T-helper 17 cell (primary cell): ENCODE results near the gene SUN5. TPM values are rescaled to one million over a fixed set of nuclear protein-coding genes. Genes with fewer than 3 reads are reported as not detected.

Experiments
- ATAC-seq: fragments of 150-1000 bp; cut with Tn5 transposase; 2 replicates; pipeline ENCODE4 v1.10.0; 2021; ENCODE audit warnings: mild to moderate bottlenecking, moderate library complexity
- DNase-seq, 3 donors: peaks; one replicate each; pipeline versions ENCODE4 v3.0.0 to v3.0.0-alpha.2; 2020 to 2021
- H3K9me3 ChIP-seq: one replicate; pipeline ENCODE4 v1.7.0; 2013; ENCODE audit warnings: low read length, mild to moderate bottlenecking; ENCODE audit not compliant: control insufficient read depth, poor library complexity, severe bottlenecking
- H3K27ac Mint-ChIP-seq: one replicate; pipeline ENCODE4 v1.8.0; 2022; ENCODE audit warnings: mild to moderate bottlenecking, moderate library complexity, mixed read lengths
- H3K27me3 Mint-ChIP-seq: one replicate; pipeline ENCODE4 v1.8.0; 2022; ENCODE audit warnings: mixed read lengths
- H3K36me3 Mint-ChIP-seq: one replicate; pipeline ENCODE4 v1.8.0; 2022; ENCODE audit warnings: low read depth, mixed read lengths
- H3K4me1 Mint-ChIP-seq: one replicate; pipeline ENCODE4 v1.8.0; 2022; ENCODE audit warnings: mild to moderate bottlenecking, mixed read lengths
- H3K4me3 Mint-ChIP-seq: one replicate; pipeline ENCODE4 v1.8.0; 2022; ENCODE audit warnings: mild to moderate bottlenecking, moderate library complexity, mixed read lengths
- total RNA-seq, 4 donors: library from RNA in 2 of 4; stranded (reverse) in 2 of 4; gene quantifications; one replicate each; pipeline ENCODE4 v1.2.3 and lab custom pipeline; 2022 to 2026

SUN5 gene
- total RNA-seq, 2 donors from 2014 or later, result not detected

DNA sequence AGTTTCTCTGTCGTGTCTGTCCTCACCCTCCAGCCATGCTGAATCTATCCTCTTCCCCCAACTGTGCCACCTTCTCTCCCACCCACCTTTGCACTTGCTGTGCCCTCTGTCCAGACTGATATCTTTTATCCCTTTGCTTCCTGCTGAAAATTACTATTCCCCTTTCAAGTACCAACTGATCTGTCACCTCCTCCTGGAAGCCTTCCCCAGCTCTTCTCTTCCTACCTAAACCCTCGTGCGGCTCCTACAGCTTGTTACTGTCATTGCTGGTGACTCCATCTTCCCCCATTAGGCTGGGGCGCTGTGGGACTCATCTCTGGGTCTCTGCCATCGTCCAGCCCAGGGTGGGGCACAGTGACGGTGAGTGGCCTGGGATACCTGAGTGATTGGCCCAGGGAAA is 28.3 kb upstream of the SUN5 start:
- Mint-ChIP-seq H3K27me3 (no peaks in the 10 kb centered on the region), H3K27ac (no peak overlapping the region), H3K4me1 (no peaks in the 10 kb centered on the region), H3K4me3 (no peak overlapping the region), H3K36me3 (no peaks in the 10 kb centered on the region)
- H3K9me3 ChIP-seq, result no peaks in the 10 kb centered on the region
- DNase-seq (no peak), ATAC-seq (no peak)

DNA sequence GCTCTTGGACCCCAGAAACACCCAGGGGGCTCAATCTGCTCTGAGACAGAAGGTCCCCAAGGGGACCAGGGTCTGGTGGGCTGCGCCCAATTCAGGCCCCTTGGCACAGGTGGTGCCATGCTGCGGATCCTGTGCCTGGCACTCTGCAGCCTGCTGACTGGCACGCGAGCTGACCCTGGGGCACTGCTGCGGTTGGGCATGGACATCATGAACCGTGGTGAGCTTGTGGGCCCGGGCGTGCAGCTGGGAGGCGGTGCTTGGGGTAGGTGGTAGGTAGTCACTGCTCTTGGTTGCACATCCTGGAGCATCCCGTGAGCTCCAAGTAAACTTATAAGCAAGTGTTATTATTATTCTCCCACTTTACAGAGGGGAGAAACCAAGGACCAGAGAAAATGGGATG is 27.3 kb upstream of the SUN5 start, which contains the start of gene BPIFB6:
TSS of gene BPIFB6 (plus strand) at position 118 of the 400 bp plus-strand sequence. CDS start at position 118, 0 bp downstream.
- ATAC-seq (no peak), DNase-seq (no peak)
- Mint-ChIP-seq H3K27ac (no peak within 1 kb of the TSS), H3K27me3 (no peaks in the 10 kb centered on the region), H3K4me1 (no peaks in the 10 kb centered on the region), H3K36me3 (no peaks in the 10 kb centered on the region), H3K4me3 (no peak within 1 kb of the TSS)
- H3K9me3 ChIP-seq, result no peaks in the 10 kb centered on the region

DNA sequence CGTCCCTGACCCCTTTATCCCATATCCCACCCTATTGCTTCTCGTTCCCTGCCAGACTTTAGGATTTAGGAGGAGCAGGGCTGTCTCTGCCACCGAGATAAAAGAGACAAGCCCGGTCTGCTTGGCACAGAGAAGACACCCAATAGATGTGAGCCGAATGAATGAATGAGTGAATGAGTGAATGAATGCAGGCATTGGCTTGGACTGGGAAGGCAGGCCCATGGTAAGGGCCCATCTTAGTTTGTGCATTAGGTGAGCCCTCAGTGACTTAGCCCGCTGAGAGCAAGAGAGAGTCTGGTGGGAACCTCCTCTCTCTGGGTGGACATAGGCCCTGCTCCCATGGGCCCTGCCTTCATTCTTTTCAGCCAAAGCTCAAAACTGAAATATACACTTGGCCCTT is 26.3 kb upstream of the SUN5 start:
- H3K4me3 Mint-ChIP-seq, result no peak overlapping the region

DNA sequence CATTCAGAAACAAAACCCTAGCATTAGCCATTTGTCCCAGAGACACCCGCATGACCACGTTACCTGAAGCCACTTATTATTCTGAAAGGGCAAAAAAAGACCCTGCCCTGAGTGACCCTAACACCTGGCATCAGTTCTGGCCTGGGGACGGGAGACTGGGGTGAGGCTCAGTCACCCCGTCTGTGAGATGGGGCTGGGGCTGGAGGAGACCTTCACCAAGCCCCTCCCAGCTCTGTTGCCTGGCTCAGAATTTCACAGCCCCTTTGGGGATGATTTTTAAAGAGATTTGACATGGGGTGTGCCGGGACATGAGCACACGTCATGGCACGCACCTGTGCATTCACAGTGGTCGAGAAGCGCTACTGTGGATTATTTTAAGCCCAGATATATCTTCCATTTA is 25.8 kb upstream of the SUN5 start:
- ATAC-seq, result no peak
- Mint-ChIP-seq H3K36me3 (no peaks in the 10 kb centered on the region), H3K27ac (no peak overlapping the region), H3K27me3 (no peaks in the 10 kb centered on the region), H3K4me3 (no peak overlapping the region), H3K4me1 (no peaks in the 10 kb centered on the region)
- H3K9me3 ChIP-seq, result no peaks in the 10 kb centered on the region
- DNase-seq, result no peak

More for the DNA sequence above, 26.3 kb upstream of the SUN5 start:
- Mint-ChIP-seq H3K27me3 (no peaks in the 10 kb centered on the region), H3K27ac (no peak overlapping the region), H3K4me1 (no peaks in the 10 kb centered on the region), H3K36me3 (no peaks in the 10 kb centered on the region)
- no peaks in the 10 kb centered on the region for H3K9me3 ChIP-seq
- ATAC-seq (no peak), DNase-seq (no peak)

DNA sequence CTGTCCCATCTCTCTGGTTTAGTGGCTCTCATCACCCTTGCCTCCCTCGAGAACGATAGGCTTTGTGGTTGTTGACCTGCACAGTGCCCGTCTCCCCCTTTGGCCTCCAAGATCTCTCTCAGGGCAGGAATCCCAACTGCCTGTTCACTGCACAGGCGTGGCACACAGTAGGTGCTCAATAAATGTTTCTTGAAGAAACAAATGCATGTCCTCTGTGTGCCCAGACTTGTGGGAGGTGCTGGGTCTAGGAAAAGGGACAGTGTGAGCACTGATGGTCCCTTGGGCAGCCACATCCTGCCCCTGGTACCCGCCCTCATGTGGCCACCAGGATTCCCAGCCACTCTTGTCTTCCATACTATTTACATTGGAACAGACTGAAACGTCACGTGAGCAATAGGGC is 24.6 kb upstream of the SUN5 start:
- H3K36me3 Mint-ChIP-seq, result no peaks in the 10 kb centered on the region
- no peak overlapping the region for H3K27ac Mint-ChIP-seq
- DNase-seq (no peak), ATAC-seq (no peak)
- H3K4me3 Mint-ChIP-seq, result no peak overlapping the region
- H3K4me1 Mint-ChIP-seq, result no peaks in the 10 kb centered on the region
- no peaks in the 10 kb centered on the region for H3K27me3 Mint-ChIP-seq
- H3K9me3 ChIP-seq, result no peaks in the 10 kb centered on the region

DNA sequence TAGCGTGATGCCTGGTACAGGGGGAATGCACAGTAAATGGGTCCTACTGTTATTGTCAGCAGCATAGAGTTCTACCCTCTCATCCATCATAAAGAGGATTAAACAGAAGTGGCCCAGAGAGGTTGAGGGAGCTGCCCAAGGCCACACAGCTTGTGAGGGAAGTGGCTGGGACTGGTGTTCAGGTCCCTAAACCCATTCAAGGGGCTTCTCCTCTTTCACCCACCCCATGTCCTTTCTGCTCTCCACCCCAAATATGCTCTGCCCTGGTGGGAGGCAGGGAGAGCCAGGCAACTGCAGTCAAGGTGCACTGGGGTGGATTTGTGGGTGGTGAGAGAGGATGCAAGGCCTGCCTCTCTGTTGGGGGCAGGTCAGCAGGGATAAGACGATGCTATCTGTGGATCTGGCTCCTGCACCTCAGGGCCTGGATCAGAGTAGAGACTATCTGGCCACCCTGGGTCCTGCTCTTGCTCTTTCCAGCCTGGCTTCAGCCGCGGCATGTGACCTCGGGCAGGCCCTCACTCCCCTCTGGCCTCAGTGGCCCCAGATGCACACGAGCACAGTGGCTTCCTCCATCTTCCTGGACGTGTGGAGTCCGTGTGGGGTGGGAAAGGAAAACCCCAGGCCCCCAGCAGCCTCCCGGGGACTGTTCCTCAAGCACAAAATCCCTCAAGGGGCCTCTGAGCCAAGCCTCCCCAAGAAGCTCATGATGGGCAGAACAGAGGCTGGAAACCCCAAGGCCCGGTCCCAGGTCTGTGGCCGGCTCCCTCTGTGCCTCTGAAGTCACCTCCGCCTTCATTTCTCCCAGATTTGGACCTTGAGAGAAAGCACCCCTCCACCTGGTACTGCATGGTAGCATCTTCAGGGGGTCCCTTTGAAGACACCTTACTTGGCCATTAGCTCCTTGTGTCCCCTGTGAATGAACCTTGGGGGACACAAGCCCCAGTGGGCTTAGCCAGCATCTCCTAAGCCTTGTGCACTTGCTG is 23.8 kb upstream of the SUN5 start:
- Mint-ChIP-seq H3K27me3 (no peaks in the 10 kb centered on the region), H3K4me3 (no peak overlapping the region), H3K36me3 (no peaks in the 10 kb centered on the region), H3K4me1 (no peaks in the 10 kb centered on the region), H3K27ac (no peak overlapping the region)
- H3K9me3 ChIP-seq, result no peaks in the 10 kb centered on the region
- ATAC-seq (no peak), DNase-seq (no peak)

DNA sequence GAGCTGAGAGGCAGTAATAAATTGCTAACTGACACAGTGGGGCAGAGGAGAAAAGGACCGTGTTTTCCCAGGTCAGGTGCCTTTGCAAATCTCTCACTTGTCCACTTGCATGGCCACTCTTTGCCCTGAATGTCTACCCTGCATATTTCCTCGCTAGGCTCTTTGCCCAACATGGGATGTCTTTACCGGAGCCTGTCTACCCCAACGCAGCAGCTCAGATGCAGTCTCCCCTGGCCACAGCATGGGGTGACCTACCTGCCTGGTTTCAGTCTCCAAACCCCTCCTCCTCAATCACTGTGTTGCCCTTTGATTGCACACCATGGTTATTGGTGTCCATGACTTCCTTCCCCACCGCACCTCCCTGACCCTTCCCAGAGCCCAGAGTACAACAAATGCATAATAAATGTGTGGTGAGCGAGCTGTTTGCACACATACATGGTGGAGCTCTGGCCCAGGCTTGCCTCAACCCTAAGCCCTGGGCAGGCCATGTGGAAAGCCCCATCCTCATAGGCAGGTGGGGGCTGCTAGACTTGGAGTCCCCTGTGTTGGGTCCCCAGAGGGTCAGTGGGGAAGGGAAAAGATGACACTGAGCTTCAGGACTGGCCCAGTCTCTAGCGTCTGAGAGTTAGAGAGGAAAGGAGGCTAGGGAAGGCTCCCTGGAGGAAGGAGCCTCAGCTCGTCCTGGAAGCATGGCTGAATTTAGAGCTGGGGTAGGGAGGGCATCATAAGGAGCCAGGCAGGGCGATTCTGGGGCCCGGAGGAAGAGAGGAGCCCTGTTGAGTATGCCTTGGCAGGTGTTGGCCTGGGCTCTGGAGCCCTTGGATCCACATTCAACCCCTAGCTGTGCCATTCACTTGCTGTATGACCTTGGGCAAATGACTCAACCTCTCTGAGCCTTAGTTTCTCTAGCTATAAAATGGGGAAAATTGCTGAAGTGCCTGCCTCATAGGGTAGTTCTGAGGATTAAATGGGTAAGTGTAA is 22.8 kb upstream of the SUN5 start:
- Mint-ChIP-seq H3K36me3 (no peaks in the 10 kb centered on the region), H3K4me3 (peak overlapping the region; percentile 4), H3K27me3 (no peaks in the 10 kb centered on the region), H3K4me1 (no peaks in the 10 kb centered on the region), H3K27ac (no peak overlapping the region)
- DNase-seq (no peak), ATAC-seq (no peak)
- no peaks in the 10 kb centered on the region for H3K9me3 ChIP-seq

DNA sequence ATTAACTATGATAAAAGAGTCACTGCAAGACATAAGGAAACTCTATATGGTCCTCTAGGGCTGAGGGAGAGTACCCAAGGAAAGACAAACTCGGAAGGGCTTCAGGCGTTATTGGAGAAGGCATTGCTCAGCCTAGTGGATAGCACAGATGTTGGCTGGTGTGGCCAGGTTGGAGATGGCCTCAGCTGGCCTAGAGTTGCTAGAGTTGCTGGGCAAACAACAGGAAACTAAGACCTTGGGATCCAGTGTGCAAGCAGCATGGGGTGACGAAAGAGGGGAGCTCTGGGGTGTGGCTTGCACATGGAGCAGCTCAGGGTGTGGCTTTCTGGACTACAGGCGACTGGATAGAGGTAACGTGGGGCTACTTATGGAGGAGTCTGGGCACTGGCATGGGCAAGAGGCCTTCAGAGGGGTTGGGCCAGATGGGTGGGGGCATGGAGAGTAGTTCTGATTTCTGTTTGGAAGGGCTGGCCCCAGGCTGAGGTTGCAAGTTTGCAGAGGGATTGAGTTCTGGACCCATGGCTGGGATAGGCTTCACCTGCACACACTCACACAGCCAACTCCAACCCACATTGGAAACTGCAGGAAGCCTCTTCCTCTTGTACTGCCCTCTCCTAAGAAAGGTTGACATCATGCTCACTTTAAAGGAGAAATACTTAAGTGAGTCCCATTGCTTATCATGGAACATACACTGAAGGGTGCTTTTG is 22.0 kb upstream of the SUN5 start:
- H3K27me3 Mint-ChIP-seq, result no peaks in the 10 kb centered on the region
- DNase-seq (no peak), ATAC-seq (no peak)
- no peak overlapping the region for H3K4me3 Mint-ChIP-seq
- no peaks in the 10 kb centered on the region for H3K4me1 Mint-ChIP-seq
- H3K9me3 ChIP-seq, result no peaks in the 10 kb centered on the region
- H3K27ac Mint-ChIP-seq, result no peak overlapping the region
- H3K36me3 Mint-ChIP-seq, result no peaks in the 10 kb centered on the region

DNA sequence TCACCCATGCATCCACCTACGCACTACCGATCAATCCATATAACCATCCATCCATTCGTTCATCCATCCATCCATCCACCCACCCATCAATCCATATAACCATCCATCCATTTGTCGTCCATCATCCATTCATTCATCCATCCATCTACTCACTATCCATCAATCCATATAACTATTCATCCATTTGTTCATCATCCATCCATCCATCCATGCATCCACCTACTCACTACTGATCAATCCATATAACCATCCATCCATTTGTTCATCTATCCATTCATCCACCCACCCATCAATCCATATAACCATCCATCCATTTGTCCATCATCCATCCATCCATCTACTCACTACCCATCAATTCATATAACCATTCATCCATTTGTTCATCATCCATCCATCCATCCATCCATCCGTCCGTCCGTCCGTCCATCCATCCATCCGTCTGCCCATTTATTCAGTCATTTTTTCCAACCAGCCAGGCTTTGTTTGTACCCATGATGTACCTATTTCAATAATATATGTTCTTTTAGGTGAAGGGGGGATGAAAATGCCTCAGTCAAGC is 21.2 kb upstream of the SUN5 start:
- no peak overlapping the region for H3K27ac Mint-ChIP-seq
- no peaks in the 10 kb centered on the region for H3K9me3 ChIP-seq
- H3K36me3 Mint-ChIP-seq, result no peaks in the 10 kb centered on the region
- no peaks in the 10 kb centered on the region for H3K4me1 Mint-ChIP-seq
- no peak overlapping the region for H3K4me3 Mint-ChIP-seq
- no peak for ATAC-seq
- no peaks in the 10 kb centered on the region for H3K27me3 Mint-ChIP-seq
- DNase-seq, result no peak

DNA sequence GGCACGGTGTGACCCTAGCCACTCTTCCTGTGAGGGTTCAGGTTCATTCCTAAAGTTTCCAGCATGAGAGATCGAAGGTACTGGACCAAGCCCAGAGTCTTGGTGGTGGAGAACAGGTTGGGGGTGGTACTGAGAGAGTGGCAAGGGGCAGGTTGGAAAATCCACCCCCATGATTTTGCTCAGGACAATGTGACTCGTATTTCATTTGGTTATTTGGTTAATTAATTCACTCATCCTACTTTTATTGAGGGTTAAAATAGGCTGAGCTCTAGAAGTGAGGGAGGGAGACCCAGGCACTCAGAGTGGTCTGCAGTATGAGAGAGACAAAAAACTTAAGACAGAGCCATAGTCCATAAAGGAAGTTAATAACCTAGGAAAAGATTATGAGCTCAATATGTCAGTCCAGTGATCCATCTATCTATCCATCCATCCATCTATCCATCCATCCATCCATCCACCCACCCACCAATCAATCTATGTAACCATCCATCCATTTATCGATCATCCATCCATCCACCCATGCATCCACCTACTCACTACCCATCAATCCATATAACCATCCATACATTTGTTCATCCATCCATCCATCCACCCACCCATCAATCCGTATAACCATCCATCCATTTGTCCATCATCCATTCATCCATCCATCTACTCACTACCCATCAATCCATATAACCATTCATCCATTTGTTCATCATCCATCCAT is 20.5 kb upstream of the SUN5 start:
- H3K27me3 Mint-ChIP-seq, result no peaks in the 10 kb centered on the region
- H3K9me3 ChIP-seq, result no peaks in the 10 kb centered on the region
- no peak overlapping the region for H3K27ac Mint-ChIP-seq
- no peak for DNase-seq
- no peak for ATAC-seq
- no peaks in the 10 kb centered on the region for H3K4me1 Mint-ChIP-seq
- H3K36me3 Mint-ChIP-seq, result no peaks in the 10 kb centered on the region
- no peak overlapping the region for H3K4me3 Mint-ChIP-seq

DNA sequence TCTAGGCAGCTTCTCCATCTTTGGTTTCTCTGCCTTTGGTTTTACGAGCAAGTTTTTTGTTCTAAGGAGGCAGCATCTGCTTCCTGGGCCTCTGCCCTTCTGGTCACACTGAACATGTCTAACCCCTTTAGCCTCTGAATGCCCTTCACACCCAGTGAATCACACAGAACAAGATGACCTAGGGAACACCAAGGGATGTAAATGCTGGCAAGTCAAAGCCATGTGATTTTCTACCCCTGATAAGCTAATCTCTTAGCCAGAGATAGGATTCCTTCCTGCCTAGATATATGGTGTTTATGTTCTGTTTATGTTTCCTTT is 20.0 kb upstream of the SUN5 start:
- Mint-ChIP-seq H3K27me3 (no peaks in the 10 kb centered on the region), H3K27ac (no peak overlapping the region), H3K4me3 (no peak overlapping the region), H3K4me1 (no peaks in the 10 kb centered on the region), H3K36me3 (no peaks in the 10 kb centered on the region)
- H3K9me3 ChIP-seq, result no peaks in the 10 kb centered on the region
- DNase-seq (no peak), ATAC-seq (no peak)

DNA sequence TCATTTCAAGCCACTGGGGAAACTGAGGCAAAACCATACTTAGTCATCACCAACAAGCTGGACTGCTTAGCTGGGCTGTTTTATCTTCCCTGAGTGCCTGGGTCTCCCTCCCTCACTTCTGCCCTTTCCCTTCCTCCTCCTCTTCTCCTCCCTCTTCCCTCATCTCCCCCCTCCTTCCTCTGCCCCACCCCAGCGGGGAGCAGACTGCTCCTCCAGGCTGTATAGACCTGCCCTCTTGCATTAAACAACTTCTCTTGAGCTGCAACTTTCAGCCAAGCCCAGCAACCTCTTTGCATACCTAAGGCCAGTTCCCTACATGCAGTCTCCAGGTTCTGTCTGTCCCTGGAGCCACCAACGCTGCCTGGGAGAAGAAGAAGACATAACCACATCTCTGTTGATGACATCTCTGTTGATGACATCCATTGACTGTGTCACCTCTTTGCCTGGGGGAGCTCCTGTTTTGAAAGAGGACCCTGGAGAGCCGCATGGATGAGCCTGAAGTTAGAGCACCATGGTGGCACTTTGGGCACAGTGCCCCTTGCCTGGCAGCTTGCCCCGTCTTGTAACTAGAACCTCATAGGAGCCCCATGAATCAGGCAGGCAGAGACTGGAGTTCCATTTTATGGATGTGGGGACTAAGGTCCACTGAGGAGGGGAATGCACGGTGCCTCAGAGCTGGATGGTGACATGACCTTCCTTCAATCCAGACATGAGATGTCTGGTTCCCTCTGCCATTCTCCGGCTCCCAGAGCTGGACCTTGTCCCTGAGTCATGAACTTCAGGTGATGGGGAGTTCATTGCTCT is 19.4 kb upstream of the SUN5 start:
- no peaks in the 10 kb centered on the region for H3K36me3 Mint-ChIP-seq
- DNase-seq, result no peak
- no peak for ATAC-seq
- H3K4me1 Mint-ChIP-seq, result no peaks in the 10 kb centered on the region
- no peaks in the 10 kb centered on the region for H3K27me3 Mint-ChIP-seq
- H3K4me3 Mint-ChIP-seq, result no peak overlapping the region
- no peaks in the 10 kb centered on the region for H3K9me3 ChIP-seq
- H3K27ac Mint-ChIP-seq, result no peak overlapping the region
